ENCODE results near the gene CPZ.

DNA sequence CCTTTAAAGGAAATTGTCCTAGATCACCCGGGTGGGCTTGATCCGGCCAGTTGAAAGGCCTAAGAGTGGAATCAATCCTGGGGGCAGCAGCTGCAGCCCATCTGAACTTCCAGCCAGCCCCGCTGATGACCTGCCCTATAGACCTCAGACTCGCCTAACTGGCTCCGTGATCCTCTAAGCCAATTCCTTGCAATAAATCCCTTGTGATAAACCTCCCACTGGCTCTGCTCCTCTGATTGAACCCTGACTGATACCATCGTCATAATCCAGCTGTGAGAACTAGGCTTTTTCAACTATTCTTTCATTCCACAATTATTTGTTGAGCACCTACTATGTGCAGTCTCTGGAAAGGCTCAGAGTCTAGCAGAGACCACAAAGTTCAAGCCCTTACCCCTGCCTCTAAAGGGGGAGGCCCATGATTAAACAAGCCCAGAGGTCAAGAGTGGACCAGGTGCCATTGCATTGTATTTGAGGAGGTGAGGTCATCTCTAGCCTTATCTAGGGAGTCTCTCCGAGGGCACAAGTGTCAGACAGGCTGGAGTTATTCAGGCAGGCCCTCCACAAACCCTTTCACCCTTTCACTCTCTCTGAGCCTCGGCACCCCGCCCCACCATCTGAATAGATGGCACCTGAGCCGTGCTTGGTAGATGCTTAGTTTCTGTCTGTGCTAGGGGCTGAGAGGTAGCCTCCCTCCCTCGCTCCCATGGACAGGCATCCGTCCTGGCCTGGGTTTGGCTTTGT is 32.9 kb upstream of the CPZ start:
- no peak for TF ChIP-seq EP300 (IDR thresholded peaks at IDR 0.05)
- TF ChIP-seq, protein P1, sequence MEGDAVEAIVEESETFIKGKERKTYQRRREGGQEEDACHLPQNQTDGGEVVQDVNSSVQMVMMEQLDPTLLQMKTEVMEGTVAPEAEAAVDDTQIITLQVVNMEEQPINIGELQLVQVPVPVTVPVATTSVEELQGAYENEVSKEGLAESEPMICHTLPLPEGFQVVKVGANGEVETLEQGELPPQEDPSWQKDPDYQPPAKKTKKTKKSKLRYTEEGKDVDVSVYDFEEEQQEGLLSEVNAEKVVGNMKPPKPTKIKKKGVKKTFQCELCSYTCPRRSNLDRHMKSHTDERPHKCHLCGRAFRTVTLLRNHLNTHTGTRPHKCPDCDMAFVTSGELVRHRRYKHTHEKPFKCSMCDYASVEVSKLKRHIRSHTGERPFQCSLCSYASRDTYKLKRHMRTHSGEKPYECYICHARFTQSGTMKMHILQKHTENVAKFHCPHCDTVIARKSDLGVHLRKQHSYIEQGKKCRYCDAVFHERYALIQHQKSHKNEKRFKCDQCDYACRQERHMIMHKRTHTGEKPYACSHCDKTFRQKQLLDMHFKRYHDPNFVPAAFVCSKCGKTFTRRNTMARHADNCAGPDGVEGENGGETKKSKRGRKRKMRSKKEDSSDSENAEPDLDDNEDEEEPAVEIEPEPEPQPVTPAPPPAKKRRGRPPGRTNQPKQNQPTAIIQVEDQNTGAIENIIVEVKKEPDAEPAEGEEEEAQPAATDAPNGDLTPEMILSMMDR (IDR thresholded peaks at IDR 0.05), result no peak
- no peak for TF ChIP-seq POLR2A (IDR thresholded peaks at IDR 0.05)

Measured in suprapubic skin (tissue), 3 donors.